Neuron (in vitro differentiated cells): ENCODE data around the gene ENTPD6.
A peak's percentile ranks its signal among the peaks of the same experiment; 100 is the strongest.
"Not testable (repeated sequence)": the region's sequence is repeated elsewhere in the genome, so short reads cannot be mapped to it uniquely, and the experiment has no call there.

Experiments
- H2AFZ ChIP-seq: one replicate; pipeline ENCODE4 v1.6.1; 2013; ENCODE audit warnings: low read depth, mild to moderate bottlenecking, inconsistent platforms, low read length, moderate library complexity
- H3K27me3 ChIP-seq: one replicate; pipeline ENCODE4 v1.6.1; 2013; ENCODE audit warnings: low read length; ENCODE audit not compliant: insufficient read depth
- H3K36me3 ChIP-seq: one replicate; pipeline ENCODE4 v1.6.1; 2013; ENCODE audit warnings: low read length; ENCODE audit not compliant: insufficient read depth
- H3K4me1 ChIP-seq: one replicate; pipeline ENCODE4 v1.6.1; 2013; ENCODE audit warnings: low read length; ENCODE audit not compliant: insufficient read depth
- H3K4me3 ChIP-seq: 2 replicates; pipeline ENCODE4 v1.5.1; 2013; ENCODE audit warnings: mild to moderate bottlenecking, low read length, moderate library complexity
- H3K9me3 ChIP-seq: one replicate; pipeline ENCODE4 v1.6.1; 2013; ENCODE audit warnings: low read length

ENTPD6 gene

GRCh38 chr20:25195014-25195961, at the start of gene ENTPD6:
TSS of gene ENTPD6 (plus strand) at chr20:25195712. CDS start at chr20:25206537, 10,825 bp downstream.
- Histone ChIP-seq H3K27me3 (peaks cover 7% of the 10 kb centered on the region), H3K4me3 (peak within 1 kb of the TSS; percentile 95), H2AFZ (peak within 1 kb of the TSS; percentile 98)

GRCh38 chr20:25146976-25147375, 48.5 kb upstream of the ENTPD6 start:
- H3K9me3 ChIP-seq, result no peaks in the 10 kb centered on the region
- no peaks in the 10 kb centered on the region for H3K36me3 ChIP-seq
- H2AFZ ChIP-seq, result no peak overlapping the region
- peaks cover 27% of the 10 kb centered on the region for H3K4me1 ChIP-seq
- H3K27me3 ChIP-seq, result no peaks in the 10 kb centered on the region
- no peak overlapping the region for H3K4me3 ChIP-seq

More at GRCh38 chr20:25195014-25195961, at the start of gene ENTPD6:
- peaks cover 26% of the 10 kb centered on the region for H3K4me1 ChIP-seq
- H3K36me3 ChIP-seq, result peaks cover 2% of the 10 kb centered on the region
- H3K9me3 ChIP-seq, result no peaks in the 10 kb centered on the region

- Histone ChIP-seq H3K4me1 (peaks cover 30% of the 10 kb centered on the region), H2AFZ (no peak overlapping the region), H3K4me3 (no peak overlapping the region), H3K9me3 (no peaks in the 10 kb centered on the region), H3K36me3 (no peaks in the 10 kb centered on the region), H3K27me3 (no peaks in the 10 kb centered on the region)
These were observed 47.8 kb upstream of the ENTPD6 start for GRCh38 chr20:25147716-25148115.

GRCh38 chr20:25148181-25148981, 47.1 kb upstream of the ENTPD6 start:
- no peaks in the 10 kb centered on the region for H3K9me3 ChIP-seq

DNA sequence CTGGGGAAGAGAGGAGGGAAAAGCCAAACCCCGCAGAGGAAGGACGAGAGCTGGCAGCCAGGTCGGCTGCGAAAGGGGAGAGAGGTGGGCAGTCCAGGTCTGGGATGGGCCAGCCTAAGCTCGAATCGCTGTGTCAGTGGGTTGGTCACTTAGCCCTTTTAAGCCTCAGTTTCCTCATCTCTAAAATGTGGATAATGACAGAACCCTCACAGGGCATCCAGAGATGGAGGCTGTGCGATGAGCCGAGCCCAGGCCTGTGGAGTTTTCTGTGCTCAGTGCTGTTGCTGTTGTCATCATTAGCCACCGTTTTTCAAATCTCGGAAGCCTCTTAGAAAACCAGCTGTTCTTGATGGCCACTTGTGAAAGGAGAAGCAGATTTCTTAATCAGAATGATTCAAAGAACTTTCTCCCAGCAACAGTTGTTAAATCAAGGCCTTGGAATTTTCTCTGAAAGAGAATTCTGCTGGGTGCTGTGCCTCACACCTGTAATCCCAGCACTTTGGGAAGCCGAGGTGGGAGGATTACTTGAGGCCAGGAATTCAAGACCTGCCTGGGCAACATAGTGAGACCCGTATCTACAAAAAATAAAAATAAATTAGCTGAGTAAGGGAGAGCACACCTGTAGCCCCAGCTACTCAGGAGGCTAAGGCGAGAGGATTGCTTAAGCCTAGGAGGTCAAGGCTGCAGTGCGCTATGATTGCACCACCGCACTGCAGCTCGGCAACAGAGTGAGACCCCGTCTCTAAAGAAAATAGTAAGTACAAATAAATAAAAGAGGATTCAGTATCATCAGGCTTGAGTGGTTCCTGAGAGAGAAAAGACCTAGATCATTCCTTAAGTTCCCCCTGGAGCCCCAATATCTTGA, 46.3 kb upstream of the ENTPD6 start:
- Histone ChIP-seq H2AFZ (no peak overlapping the region), H3K36me3 (no peaks in the 10 kb centered on the region), H3K9me3 (no peaks in the 10 kb centered on the region), H3K4me1 (peaks cover 30% of the 10 kb centered on the region), H3K4me3 (no peak overlapping the region), H3K27me3 (no peaks in the 10 kb centered on the region)

More at GRCh38 chr20:25148181-25148981, 47.1 kb upstream of the ENTPD6 start:
- Histone ChIP-seq H3K4me1 (peaks cover 30% of the 10 kb centered on the region), H3K4me3 (no peak overlapping the region), H2AFZ (no peak overlapping the region), H3K27me3 (no peaks in the 10 kb centered on the region), H3K36me3 (no peaks in the 10 kb centered on the region)

DNA sequence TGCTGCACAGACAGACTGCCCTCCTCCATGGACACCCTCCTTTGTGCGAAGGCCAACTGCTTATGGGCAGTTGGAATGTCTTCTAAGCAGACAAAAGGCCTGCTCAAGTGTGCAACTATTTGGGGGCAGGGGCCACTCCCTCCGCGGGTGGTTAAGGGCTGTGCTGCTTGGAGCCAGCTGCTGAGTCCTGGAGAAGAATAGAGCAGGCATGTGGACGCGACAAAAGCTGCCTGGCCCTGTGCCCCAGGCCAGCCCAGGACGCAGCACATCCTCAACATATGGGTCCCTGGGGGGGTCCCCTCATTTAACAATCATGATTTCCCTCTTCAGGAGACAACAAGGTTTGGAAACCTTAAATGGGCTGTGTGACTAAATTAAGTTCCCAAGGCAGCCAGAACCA, 45.5 kb upstream of the ENTPD6 start:
- Histone ChIP-seq H2AFZ (no peak overlapping the region), H3K36me3 (no peaks in the 10 kb centered on the region), H3K4me1 (peaks cover 30% of the 10 kb centered on the region), H3K27me3 (no peaks in the 10 kb centered on the region), H3K4me3 (no peak overlapping the region), H3K9me3 (no peaks in the 10 kb centered on the region)

DNA sequence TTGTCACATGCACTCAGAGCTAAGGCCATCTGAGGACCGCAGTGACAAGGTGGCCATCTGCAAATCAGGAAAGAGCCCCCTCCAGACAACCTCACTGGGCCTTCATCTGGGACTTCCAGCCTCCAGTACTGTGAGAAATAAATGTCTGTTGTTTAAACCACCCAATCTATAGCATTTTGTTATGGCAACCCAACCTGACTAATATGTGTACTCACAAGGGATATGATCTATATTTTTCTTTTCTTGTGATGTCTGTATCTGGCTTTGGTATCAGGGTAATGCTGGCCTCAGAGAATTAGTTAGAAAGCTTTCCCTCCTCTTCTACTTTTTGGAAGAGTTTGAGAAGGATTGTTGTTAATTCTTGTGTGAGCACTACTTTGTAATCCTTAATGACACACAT, 37.5 kb upstream of the ENTPD6 start:
- H3K4me3 ChIP-seq, result no peak overlapping the region
- peaks cover 3% of the 10 kb centered on the region for H3K9me3 ChIP-seq
- H3K27me3 ChIP-seq, result no peaks in the 10 kb centered on the region
- H3K36me3 ChIP-seq, result no peaks in the 10 kb centered on the region
- H2AFZ ChIP-seq, result no peak overlapping the region
- H3K4me1 ChIP-seq, result no peaks in the 10 kb centered on the region

DNA sequence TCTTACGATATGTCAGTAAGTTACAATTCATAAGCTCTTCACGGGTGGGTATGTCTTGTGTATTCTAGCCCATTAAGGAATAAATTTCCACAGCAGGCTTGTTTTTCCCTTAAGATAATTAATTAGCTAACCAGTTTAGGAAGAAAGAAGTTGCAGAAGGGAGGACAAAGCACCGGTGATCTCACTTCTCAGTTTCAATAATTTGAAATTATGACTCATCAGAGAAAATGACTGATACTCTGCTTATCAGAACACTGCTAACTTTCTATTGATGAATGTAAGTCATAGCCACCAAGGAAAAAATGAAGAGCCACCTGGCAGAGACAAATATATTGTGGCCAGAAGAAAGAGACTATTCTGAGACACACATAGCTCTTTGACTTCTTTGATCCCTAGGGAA, 35.0 kb upstream of the ENTPD6 start:
- Histone ChIP-seq H3K9me3 (peaks cover 4% of the 10 kb centered on the region), H2AFZ (no peak overlapping the region), H3K27me3 (no peaks in the 10 kb centered on the region), H3K4me3 (no peak overlapping the region), H3K4me1 (no peaks in the 10 kb centered on the region), H3K36me3 (no peaks in the 10 kb centered on the region)

- H3K4me1 ChIP-seq, result no peaks in the 10 kb centered on the region
- no peak overlapping the region for H2AFZ ChIP-seq
- H3K36me3 ChIP-seq, result no peaks in the 10 kb centered on the region
- no peak overlapping the region for H3K4me3 ChIP-seq
- H3K9me3 ChIP-seq, result peaks cover 8% of the 10 kb centered on the region
- H3K27me3 ChIP-seq, result no peaks in the 10 kb centered on the region
These were observed 34.6 kb upstream of the ENTPD6 start for GRCh38 chr20:25160897-25161296.

DNA sequence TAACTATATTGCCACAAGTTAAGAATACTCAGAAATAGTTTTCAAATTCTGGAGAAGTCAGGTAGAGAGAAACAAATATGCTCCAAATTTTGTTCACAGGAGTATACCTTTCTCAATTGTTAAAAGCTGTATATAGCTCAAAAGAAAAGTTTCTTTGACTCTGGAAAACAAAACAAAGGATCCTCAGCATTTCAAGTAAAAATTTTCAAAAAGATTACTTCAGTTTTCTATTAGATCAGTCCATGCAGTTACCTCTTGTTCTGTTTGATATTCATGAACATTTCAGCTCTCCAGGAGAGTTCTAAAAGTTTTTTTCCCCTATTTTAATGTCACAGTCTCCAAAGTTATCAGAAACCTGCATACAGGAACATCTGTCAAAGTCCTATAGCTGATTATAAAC, 30.4 kb upstream of the ENTPD6 start:
- Histone ChIP-seq H3K36me3 (no peaks in the 10 kb centered on the region), H3K27me3 (no peaks in the 10 kb centered on the region), H3K4me1 (no peaks in the 10 kb centered on the region)

GRCh38 chr20:25166105-25166782, 29.3 kb upstream of the ENTPD6 start:
- H3K27me3 ChIP-seq, H3K4me3 ChIP-seq, H3K4me1 ChIP-seq, H3K36me3 ChIP-seq, H3K9me3 ChIP-seq, H2AFZ ChIP-seq: not testable (repeated sequence)

More for the DNA sequence above, 30.4 kb upstream of the ENTPD6 start:
- H3K4me3 ChIP-seq, result no peak overlapping the region
- H2AFZ ChIP-seq, result no peak overlapping the region
- H3K9me3 ChIP-seq, result peaks cover 8% of the 10 kb centered on the region

DNA sequence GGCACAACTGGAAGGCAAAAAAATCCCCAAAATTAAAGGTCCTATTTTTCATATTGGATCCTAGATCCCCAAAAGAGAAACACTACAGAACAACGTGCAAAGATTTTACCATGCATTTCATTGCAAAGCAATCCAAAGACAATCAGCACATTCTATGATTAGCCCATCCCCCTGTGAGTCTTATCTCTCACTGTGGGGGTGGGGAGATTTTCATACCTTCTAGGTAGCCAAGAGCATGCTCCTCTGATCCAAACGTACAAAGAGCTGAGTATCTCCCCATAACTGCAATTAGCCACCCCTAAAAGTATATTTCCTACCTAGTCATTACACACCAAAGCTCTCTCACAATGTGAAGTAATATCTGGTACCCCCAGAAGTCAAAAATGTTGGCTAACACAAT, 22.2 kb upstream of the ENTPD6 start:
- Histone ChIP-seq H3K27me3 (no peaks in the 10 kb centered on the region), H3K9me3 (peaks cover 5% of the 10 kb centered on the region), H2AFZ (no peak overlapping the region), H3K4me1 (no peaks in the 10 kb centered on the region), H3K4me3 (no peak overlapping the region), H3K36me3 (no peaks in the 10 kb centered on the region)
